ENCODE data around the gene CCIN.
"Not testable (repeated sequence)": the region's sequence is repeated elsewhere in the genome, so short reads cannot be mapped to it uniquely, and the experiment has no call there.

Gene CCIN

GRCh38 chr9:36141288-36141687 lies 27.9 kb upstream of the CCIN start:
- DNase-seq: no peak

- DNase-seq: no peak
These were observed 27.4 kb upstream of the CCIN start for GRCh38 chr9:36141761-36142160.

GRCh38 chr9:36142510-36143244 lies 26.5 kb upstream of the CCIN start:
- no peak for DNase-seq

- DNase-seq: no peak
These were observed 25.9 kb upstream of the CCIN start for GRCh38 chr9:36143245-36143641.

- DNase-seq: no peak
These were observed 24.6 kb upstream of the CCIN start for GRCh38 chr9:36144309-36145232.

GRCh38 chr9:36145970-36146369 lies 23.2 kb upstream of the CCIN start:
- no peak for DNase-seq

GRCh38 chr9:36146651-36147050 lies 22.5 kb upstream of the CCIN start:
- DNase-seq: no peak

- no peak for DNase-seq
These were observed 21.6 kb upstream of the CCIN start for GRCh38 chr9:36147441-36148175.

- DNase-seq: no peak
These were observed 20.7 kb upstream of the CCIN start for GRCh38 chr9:36148311-36149051.

- DNase-seq: no peak
These were observed 20.0 kb upstream of the CCIN start for GRCh38 chr9:36149197-36149596.

GRCh38 chr9:36150574-36151315 lies 18.4 kb upstream of the CCIN start:
- no peak for DNase-seq

GRCh38 chr9:36151316-36152210 lies 17.6 kb upstream of the CCIN start:
- no peak for DNase-seq

- DNase-seq: no peak
These were observed 16.3 kb upstream of the CCIN start for GRCh38 chr9:36152741-36153438.

- DNase-seq: no peak
These were observed 15.4 kb upstream of the CCIN start for GRCh38 chr9:36153746-36154145.

- DNase-seq: no peak
These were observed 14.7 kb upstream of the CCIN start for GRCh38 chr9:36154331-36154952.

- DNase-seq: no peak
These were observed 13.1 kb upstream of the CCIN start for GRCh38 chr9:36156116-36156515.

GRCh38 chr9:36158122-36158521 lies 11.1 kb upstream of the CCIN start:
- no peak for DNase-seq

- no peak for DNase-seq
These were observed 10.3 kb upstream of the CCIN start for GRCh38 chr9:36158917-36159316.

- DNase-seq: not testable (repeated sequence)
These were observed 9.7 kb upstream of the CCIN start for GRCh38 chr9:36159509-36159908.

GRCh38 chr9:36160126-36160525 lies 9.1 kb upstream of the CCIN start:
- DNase-seq: not testable (repeated sequence)
